Kidney epithelial cell (primary cell): Measurements from ENCODE around the gene HS3ST5. TPM values are rescaled to one million over a fixed set of nuclear protein-coding genes. Genes with fewer than 3 reads are reported as not detected.

Source experiments
- DNase-seq: peaks from one replicate; pipeline ENCODE4 v3.0.0-alpha.2; 2010; ENCODE audit warnings: low read depth
- H3K27me3 ChIP-seq: 2 replicates; pipeline ENCODE4 v1.6.0; 2011; ENCODE audit warnings: low read length; ENCODE audit not compliant: control insufficient read depth, insufficient read depth
- H3K36me3 ChIP-seq: 2 replicates; pipeline ENCODE4 v1.5.1; 2011; ENCODE audit warnings: low read length; ENCODE audit not compliant: control insufficient read depth, insufficient read depth
- H3K4me3 ChIP-seq: 2 replicates; pipeline ENCODE4 v1.5.1; 2011; ENCODE audit warnings: low read depth, mild to moderate bottlenecking, control low read depth, low read length
- total RNA-seq: library from RNA; depleted of rRNA; stranded (reverse); fragments of >200 nt; gene quantifications from 2 replicates; pipeline ENCODE4 v1.2.3, GENCODE V29; 2015
- TF ChIP-seq, protein P1 (sequence below): IDR thresholded peaks from 2 replicates; pipeline ENCODE4 v1.5.1; 2011; ENCODE audit warnings: mild to moderate bottlenecking, moderate library complexity, low read length, control low read depth, inconsistent platforms; ENCODE audit not compliant: insufficient read depth, poor library complexity, severe bottlenecking

HS3ST5 gene
- total RNA-seq, 1 donor from 2014 or later, result 0.25 TPM

- TF ChIP-seq, protein P1, sequence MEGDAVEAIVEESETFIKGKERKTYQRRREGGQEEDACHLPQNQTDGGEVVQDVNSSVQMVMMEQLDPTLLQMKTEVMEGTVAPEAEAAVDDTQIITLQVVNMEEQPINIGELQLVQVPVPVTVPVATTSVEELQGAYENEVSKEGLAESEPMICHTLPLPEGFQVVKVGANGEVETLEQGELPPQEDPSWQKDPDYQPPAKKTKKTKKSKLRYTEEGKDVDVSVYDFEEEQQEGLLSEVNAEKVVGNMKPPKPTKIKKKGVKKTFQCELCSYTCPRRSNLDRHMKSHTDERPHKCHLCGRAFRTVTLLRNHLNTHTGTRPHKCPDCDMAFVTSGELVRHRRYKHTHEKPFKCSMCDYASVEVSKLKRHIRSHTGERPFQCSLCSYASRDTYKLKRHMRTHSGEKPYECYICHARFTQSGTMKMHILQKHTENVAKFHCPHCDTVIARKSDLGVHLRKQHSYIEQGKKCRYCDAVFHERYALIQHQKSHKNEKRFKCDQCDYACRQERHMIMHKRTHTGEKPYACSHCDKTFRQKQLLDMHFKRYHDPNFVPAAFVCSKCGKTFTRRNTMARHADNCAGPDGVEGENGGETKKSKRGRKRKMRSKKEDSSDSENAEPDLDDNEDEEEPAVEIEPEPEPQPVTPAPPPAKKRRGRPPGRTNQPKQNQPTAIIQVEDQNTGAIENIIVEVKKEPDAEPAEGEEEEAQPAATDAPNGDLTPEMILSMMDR, result no peak
- DNase-seq, result no peak
- Histone ChIP-seq H3K27me3 (no peaks in the 10 kb centered on the region), H3K4me3 (no peak overlapping the region), H3K36me3 (no peaks in the 10 kb centered on the region)
Measured at GRCh38 chr6:114362396-114362795, 19.6 kb upstream of the HS3ST5 start.

DNA sequence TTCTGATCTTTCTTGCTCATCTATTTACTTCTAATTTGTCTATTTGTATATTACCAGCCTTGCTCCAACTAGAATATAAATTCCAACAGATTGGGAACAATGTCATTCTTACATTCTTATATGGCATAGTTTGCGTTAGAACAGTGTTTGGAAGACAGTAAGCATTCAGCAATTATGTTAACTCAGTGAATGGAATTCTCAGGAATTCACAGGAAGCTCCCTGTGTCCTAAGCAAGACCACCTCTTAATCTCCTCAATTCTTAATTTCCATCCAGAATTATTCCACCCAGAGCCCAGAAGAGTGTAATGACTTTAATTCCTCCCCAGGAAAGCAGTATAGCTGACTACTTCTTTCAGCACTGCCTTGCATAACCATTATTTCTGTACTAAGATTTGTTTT is 18.2 kb upstream of the HS3ST5 start:
- no peaks in the 10 kb centered on the region for H3K36me3 ChIP-seq
- H3K27me3 ChIP-seq, result no peaks in the 10 kb centered on the region

DNA sequence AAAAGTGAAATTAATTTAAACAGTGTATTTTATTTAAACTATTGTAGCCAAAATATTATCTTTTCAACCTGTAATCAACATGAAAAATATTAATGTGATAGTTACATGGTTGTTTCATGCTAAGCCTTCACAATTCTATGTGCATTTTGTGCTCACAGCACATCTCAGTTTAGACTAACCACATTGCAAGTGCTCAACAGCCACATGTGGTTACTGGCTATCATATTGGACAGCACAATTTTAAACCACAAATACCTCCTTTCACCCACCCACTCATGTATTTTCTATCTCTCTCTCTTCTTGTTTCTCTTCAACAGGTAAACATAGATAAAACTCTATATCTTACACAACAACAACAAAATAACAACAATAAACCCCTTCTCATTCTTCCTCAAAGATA is 12.5 kb upstream of the HS3ST5 start:
- TF ChIP-seq, protein P1, result no peak
- Histone ChIP-seq H3K27me3 (no peaks in the 10 kb centered on the region), H3K4me3 (no peak overlapping the region), H3K36me3 (no peaks in the 10 kb centered on the region)
- DNase-seq, result no peak

More for the DNA sequence above, 18.2 kb upstream of the HS3ST5 start:
- no peak overlapping the region for H3K4me3 ChIP-seq
- no peak for DNase-seq
- TF ChIP-seq, protein P1, result no peak

GRCh38 chr6:114354482-114354881 is 11.7 kb upstream of the HS3ST5 start:
- H3K36me3 ChIP-seq, result no peaks in the 10 kb centered on the region
- DNase-seq, result no peak
- H3K4me3 ChIP-seq, result no peak overlapping the region
- TF ChIP-seq, protein P1, result no peak
- no peaks in the 10 kb centered on the region for H3K27me3 ChIP-seq

DNA sequence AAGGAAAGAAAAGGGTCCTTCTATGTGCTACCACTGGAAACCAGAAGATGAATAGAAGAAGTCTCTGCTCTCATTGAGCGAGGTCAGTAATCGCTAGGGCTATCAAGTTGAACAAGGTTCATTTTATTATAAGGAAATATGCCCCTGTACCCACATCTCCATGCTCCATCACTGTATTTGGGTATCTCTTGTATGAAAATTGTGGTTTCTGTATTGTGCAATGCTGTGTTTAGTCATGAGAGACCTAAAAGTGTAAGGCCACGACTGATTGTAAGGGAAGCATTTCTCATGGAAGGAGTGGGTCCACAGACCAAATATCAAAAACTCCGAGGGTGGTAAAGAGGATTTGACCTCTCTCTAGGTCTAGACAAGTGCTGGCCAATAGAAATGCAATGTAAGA is 3.6 kb upstream of the HS3ST5 start:
- TF ChIP-seq, protein P1, result no peak

DNA sequence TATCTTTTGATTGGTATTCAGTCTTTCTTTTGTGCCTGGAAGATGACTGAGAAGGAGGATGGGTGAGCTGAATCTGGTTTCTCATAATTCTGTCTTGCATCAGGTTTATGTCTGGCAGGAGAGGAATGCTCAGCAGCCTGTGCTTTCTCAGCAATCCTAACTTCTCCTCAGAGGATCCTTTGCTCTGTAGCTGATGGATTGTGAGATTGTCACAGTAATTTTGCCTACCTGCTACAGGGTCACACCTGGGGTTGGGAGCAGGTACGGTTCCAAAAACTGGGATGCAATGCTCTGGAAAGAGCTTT is 2.1 kb upstream of the HS3ST5 start:
- H3K27me3 ChIP-seq, result peaks cover 9% of the 10 kb centered on the region
- no peak for DNase-seq
- no peaks in the 10 kb centered on the region for H3K36me3 ChIP-seq
- no peak overlapping the region for H3K4me3 ChIP-seq
- TF ChIP-seq, protein P1, result no peak

More for the DNA sequence above, 3.6 kb upstream of the HS3ST5 start:
- no peak overlapping the region for H3K4me3 ChIP-seq
- H3K27me3 ChIP-seq, result peaks cover 9% of the 10 kb centered on the region
- H3K36me3 ChIP-seq, result no peaks in the 10 kb centered on the region
- no peak for DNase-seq
